ENCODE data around the gene ID3.

DNA sequence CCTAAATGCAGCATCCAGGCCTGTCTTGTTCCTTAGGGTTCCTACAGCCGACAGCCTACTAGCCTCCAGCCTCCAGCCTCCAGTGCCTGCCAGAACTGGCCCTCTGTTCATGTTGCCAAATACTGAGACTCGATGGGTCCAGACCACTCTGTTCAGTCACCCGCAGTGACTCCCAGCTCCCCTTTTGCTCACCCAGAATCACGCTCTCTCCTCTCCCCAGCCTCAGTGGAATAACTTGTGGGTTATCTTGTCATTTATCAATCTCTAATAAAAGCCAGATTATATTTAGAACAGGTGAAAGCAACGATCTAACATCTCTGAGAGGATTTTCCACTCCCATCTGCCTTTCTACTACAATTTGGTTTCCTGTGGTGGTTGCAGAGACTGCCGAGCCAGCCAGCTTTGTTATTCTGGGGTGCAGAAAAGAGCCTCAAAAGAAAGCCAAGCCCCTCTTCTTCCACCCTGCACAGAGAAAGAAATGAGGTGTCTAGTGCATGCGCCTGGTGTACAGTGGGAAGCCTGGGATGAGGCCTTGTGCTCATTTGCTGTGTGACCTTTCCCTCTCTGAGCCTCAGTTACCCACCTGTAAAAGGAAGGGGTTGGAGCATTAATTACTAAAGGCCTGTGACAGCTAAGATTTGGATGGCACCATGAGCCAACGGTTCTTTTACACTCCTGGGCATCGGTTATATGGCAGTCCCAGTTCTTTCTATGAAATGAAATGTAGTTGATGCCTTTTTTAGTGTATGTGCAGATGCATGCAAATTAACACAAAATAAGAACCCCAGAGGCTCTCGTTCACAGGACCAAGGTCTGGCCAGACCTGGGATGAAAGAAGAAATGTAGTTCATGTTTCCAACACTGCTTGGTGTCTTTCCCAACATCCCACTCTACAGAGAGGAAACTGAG is 42.9 kb upstream of the ID3 start:
- TF ChIP-seq, protein P1, sequence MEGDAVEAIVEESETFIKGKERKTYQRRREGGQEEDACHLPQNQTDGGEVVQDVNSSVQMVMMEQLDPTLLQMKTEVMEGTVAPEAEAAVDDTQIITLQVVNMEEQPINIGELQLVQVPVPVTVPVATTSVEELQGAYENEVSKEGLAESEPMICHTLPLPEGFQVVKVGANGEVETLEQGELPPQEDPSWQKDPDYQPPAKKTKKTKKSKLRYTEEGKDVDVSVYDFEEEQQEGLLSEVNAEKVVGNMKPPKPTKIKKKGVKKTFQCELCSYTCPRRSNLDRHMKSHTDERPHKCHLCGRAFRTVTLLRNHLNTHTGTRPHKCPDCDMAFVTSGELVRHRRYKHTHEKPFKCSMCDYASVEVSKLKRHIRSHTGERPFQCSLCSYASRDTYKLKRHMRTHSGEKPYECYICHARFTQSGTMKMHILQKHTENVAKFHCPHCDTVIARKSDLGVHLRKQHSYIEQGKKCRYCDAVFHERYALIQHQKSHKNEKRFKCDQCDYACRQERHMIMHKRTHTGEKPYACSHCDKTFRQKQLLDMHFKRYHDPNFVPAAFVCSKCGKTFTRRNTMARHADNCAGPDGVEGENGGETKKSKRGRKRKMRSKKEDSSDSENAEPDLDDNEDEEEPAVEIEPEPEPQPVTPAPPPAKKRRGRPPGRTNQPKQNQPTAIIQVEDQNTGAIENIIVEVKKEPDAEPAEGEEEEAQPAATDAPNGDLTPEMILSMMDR (IDR thresholded peaks at IDR 0.05) = no peak
- TF ChIP-seq SIN3A (IDR thresholded peaks at IDR 0.05; ENCODE audit: borderline replicate concordance, low read depth, low read length) (no peak), MAX (IDR thresholded peaks at IDR 0.05; ENCODE audit: low read depth) (no peak)
